HuH-7.5 (cell line): ENCODE data around the gene AIDA.
"Not testable (repeated sequence)": the region's sequence is repeated elsewhere in the genome, so short reads cannot be mapped to it uniquely, and the experiment has no call there.

Source experiments
- DNase-seq: peaks from one replicate; pipeline ENCODE4 v3.0.0; 2011; ENCODE audit warnings: low spot score

AIDA gene

DNA sequence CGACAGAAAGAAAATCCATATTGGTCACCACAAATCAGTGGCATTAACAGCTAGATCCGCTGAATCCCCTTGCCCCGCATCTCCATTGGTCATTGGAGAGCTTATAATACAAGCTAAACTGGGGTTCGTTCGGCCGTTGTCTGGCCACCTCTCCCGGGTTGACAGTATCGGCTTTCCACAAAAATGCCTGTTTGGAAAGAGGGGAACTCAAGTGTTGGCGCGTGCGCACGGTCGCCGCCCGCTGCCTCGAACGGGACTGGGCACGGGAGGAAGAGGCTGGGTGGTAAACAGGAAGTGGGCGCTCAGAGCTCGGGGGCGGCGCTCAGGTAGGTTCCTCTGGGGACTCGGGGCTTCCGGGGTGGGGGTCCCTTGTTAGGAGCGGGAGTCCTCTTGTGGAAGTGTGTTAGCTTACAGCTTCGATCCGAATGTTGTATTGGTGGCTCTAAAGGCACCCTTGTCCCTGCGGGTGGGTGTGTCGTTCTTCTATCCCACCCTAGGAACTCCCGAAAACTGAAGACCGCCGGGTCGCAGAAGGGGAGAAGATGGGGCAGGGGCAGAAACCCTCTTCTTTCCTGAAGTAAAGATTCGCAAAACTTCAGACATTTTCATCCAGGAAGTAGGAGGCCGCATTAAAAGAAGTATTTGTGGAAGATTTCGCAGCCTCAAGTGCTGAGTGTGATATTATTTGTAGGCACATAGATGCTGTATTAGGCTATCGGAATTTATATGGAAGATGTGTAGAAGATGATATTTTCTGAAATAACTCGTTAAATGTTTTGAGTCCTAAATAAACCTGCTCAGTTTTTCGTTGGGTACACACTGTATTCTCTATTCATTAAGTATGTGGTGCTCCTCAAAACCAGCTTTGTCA is 1.0 kb upstream of the AIDA start:
- peak; percentile 85 for DNase-seq

DNA sequence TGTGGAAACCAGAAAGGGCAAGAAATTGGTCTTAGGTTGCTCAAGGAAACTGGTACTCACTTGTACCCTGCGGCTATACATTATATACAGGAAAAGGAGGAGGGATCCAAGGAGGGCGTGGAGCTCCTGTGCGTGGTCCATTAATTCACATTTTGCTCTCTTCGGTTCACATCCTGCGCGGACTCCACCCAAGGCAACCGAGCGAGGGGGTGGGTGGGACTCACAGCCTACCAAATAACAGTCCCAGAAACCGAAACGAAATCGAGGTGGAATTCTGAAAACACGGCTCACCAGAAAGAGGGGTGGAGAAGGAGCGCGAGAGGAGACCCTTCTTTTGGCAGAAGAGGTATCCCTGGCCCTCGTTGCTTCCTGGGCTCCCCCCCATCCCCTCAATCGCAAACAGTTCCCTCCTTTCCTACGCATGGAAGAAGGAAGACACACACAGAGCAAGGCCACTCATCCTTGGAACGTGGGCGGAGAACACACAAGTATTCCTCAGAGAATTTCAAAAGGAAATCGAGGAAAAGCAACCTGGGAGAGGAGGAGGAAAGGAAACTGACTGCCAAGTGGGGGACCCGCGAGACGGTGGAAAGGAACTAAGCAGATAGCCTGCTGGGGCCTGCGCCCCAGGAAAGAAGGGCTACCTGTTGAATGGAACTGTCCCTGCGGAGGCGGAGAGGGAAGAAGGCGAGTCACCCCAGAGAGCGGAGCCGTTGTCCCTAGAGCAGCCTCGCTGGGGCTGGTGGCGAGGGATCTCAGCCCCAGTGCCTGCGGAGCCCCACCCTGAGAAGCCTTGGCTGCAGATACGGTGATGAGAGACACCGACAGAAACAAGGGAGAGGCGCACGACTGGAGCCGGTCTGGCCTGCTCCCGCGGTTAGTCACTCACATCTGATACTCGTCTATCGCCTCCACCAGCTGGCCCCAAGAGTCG is 705 bp downstream of the AIDA start:
- DNase-seq, result peak; percentile 30

DNA sequence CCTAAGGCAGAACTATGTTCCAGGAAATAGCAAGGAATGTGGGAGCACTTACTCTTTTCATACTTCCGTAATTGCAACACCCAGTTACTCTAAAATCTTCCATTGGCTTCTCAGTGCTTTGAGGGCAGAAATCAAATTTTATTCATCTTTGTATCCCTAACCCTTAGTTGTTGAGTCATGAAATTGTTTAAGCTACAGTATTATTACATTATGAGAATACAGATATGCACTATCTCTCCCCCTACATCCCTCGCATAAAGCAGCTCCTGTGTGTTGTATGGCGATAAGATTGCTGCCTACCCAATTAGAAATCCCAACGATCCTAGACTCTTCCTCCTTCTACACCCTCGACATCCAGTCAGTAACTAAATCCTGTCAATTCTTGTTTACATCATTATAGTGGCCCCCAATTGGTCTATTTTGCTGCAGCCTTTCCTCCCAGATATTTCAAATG is 2.6 kb downstream of the AIDA start:
- DNase-seq, result no peak

DNA sequence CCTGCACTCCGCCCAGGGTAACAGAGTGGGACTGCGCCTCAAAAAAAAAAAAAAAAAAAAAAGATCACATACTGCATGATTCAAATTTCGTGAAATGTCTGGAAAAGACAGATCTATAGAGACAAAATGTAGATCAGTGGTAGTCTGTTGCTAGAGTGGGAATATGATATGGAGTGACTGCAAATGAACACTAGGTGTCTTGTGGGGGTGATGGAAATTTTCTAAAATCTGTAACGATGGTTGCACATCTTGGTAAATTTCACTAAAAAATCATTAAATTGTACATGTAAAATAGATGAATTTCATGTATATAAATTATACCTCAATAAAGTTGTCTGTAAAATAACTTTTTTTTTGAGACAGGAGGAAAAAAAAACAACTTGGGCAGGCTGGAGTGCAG is 5.5 kb downstream of the AIDA start:
- DNase-seq, result no peak

DNA sequence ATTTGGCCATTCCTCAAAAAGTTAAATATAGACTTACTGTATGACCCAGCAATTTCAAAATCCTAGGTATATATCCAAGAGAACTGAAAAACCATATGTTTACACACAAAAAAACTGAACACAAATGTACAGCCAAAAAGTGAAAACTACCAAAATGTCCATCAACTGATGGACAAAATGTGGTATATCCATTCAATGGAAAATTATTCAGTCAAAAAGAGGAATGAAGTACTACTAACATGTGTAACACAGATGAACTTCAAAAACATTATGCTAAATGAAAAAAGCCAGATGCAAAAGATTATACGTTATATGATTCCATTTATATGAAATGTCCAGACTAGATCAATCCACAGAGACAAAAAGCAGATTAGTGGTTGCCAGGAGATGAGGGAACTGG is 8.0 kb downstream of the AIDA start:
- DNase-seq, result no peak

DNA sequence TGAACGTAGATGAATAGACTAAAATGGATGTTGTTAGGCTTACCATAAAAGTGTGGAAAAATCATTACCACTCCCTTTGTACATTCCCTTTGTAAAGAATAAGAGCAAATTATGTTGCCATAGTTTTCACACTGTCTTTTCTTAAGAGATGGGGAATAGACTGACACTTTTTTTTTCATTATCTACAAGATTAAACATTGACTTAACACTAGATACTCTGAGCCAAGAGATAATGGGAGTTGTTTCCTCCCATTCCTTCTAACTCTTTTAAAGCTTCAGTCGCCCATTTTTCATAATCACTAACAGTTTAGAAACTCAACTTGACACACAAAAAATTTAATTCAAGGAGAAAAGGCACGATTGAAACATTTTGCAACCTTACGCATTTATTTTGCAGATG is 10.1 kb downstream of the AIDA start:
- no peak for DNase-seq

DNA sequence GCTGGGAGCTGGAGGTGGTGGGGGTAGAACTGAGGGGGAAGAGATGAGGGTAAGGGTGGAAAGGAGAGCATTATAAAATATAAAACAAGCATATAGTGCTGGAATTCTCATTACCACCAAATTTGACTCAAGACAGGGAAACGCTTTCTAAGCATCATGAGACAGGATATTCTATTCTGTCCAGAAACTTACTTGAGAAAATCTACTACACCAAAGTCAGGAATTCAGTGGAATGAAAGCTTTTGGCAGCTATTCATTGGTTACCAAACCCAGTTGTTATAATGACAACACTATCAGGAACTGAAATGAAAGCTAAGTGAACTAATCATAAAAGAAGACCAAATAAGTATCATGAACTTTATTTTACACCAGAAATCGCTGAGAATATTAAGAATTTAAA is 14.5 kb downstream of the AIDA start:
- no peak for DNase-seq

DNA sequence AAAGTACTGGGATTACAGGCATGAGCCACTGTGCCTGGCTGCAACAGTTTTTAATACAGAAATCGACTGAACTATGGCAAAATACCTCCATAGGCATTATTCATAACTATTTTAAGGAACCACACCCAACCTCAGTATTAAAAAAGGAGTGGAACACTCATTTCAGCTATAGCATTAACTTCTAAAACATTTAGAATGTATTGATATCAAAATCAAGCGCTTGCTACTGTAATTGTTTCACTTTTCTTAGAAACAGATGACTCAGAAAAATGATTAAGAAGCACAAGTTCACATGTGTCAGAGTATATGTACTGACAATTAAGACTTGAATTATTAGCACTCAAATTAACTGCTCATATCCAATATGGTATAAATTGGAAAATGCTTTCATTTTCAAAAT is 15.1 kb downstream of the AIDA start:
- DNase-seq, result no peak

DNA sequence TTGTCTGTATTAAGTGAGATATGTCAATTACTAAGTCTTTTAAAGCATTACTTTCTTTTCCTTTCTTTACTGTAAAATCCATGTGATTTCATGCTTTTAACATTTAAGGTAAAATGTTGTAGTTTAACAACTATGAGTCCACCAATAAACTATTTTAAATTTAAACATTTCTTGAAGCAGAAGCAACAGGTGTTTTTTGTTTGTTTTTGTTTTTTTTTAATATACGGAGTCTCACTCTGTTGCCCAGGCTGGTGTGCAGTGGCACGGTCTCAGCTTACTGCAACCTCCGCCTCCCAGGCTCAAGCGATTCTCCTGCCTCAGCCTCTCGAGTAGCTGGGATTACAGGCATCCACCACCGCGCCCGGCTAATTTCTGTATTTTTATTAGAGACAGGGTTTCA is 15.6 kb downstream of the AIDA start:
- DNase-seq, result no peak

DNA sequence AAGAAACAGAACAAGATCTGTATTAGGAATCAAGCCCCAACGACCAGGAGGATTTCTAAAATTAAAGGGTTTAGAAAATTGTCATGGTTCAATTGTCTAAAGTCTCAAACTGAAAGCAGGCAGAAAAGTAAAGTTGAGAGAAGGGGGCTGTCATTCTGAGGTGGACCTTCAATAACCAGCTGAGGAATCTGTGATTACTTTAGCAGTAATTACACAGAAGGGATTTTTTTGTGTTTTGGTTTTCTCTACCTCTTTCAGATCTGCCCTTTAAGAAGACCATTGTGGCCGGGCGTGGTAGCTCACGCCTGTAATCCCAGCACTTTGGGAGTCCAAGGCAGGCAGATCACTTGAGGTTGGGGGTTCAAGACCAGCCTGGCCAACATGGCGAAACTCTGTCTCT is 17.4 kb downstream of the AIDA start:
- no peak for DNase-seq

DNA sequence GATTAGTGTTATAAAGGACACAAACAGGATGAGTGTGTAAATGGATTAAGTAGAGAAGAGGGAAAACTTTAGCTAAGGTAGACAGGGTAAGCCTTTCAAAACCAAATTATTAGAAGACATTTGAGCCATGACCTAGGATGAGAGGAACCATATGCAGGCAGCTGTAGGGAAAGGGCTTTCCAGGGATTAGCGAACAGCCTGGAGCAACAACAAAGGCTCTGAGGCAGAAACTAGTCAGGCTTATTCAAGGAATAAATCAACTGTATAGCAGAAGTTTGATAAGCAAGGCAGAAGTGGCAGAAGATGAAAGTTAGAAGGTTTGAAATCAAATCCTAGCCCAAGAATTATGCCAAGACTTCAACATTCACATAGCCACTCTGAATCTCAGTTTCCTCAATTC is 21.3 kb downstream of the AIDA start:
- no peak for DNase-seq

DNA sequence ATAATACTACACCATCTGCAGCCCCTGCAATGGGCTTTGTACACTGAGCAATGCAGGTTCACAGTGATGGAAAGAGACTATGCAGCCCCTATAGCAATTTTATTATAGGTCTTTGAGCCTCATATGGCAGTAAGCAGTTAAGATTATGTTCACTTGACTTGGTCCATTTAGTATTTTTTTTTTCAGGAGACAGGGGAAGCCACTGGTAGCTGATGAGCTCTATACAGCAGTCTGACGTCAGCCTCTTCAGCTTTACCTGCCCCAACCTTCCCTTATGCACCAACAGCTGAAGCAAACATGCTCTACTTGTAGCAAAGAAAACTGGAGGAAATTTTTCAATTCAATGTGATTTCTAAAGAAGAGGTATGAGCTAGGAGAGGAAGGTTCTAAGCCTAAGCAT is 32.2 kb downstream of the AIDA start:
- DNase-seq, result no peak

DNA sequence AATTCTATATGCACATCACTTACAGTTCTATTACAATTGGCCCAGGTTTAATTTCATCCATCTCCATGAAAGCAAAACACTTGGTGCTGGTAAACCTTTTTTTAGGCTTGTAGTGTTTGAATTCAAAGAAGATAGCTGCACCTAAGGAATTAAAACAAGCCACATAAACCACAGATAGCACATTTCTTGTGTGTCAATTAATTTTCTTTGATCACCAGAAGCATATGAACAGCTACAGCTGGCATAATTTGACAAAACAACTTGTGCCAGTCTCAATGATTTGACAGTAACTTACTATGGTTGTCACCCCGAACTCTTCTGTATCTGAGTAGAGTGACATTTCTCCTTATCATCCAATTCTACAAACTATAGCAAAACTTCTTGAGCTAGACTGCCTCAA is 42.2 kb downstream of the AIDA start:
- DNase-seq, result no peak

DNA sequence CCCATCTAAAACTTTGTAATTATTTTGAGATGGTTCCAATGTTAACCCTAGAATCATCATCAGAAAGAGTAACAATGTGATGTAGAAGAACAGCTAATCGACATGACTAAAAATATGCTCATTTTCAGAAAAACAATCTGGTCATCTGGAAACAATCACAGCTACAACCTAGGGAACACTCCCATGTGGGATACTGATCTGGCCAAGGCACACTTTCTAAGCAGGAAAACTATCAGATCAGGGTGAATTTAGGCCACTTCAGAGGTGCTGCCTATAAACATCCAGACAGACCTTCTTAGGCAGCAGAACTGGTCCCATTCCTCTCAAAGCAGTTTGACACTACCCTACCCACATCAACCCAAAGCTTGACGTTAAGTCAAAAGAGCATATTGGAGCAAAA is 43.2 kb downstream of the AIDA start:
- DNase-seq, result not testable (repeated sequence)

DNA sequence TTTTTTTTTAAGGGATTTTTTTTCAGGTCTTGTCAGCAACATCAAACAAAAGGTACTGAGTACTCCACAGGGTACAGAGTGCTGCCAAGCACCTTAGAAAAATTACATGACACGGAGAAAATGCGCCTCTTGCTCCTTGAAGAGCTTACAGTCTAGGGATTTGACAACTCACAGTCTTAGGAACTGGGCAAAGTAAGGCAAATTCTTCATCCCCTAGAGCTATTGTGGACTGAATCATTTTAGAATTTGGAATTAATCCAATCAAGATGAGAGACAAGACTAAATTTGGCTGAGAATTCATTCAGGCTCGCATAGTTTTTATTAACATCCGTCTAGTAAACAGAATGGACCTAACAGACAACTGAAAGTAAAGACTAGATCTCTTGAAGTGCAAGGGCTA is 44.1 kb downstream of the AIDA start:
- not testable (repeated sequence) for DNase-seq

DNA sequence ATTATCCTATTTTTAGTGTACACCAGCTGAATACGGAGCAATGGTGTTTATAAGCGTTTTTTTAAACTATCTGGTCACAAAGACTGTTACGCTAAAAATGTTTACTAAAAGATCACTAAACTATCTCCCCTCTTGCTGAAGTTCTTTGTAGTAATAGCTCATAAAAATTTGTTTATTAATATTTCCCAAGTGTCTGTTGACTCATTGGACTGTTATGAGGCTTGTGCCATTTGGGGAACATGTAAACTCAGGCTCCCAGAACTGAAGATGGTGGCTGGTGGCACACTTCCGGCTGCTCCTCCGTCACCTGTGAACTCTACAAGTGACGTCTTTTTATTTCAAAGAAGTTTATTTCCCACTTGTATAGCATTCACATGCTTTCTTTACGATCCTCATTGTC is 46.3 kb downstream of the AIDA start:
- no peak for DNase-seq

DNA sequence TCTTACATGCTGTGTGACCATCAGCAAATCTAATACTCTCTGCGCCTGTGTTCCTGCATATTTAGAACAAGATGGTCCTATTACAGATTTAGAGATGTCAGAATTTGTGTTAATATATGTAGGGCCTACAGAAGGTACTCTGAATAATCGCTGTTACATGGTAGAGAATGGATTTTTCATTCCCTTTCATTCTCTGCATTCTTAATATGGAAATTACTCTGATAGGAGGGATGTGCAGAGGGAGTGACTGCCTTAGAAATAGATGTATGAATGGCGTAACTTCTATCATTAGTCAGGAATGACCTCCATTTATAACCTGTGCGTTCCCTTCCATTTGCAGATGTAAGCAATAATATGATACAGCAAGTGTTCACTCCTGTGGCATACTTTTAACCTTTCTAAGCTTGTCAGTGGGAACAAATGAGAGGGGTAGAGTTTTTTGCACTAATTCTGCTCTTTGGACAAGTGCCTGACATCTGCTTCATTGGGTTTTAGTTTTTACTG is 48.8 kb downstream of the AIDA start:
- DNase-seq, result no peak

DNA sequence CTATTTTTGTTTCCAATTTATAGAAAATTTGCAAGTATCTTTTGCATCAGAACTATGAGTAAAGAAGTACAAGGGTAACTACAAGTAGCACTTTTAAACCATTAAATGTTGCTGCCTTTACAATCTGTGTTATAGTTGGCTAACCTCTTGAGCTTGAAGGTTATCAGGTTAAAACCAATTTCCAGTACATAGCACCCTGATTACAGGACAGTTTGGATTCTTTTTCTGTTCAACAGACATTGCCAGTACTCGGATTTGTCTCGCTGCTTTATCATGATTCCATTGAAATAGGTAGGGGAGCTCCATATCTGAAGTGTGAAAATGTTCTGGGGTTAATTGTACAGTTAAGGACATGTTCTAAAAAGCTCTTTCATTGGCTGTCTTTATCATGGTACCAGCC is 54.4 kb downstream of the AIDA start:
- no peak for DNase-seq

DNA sequence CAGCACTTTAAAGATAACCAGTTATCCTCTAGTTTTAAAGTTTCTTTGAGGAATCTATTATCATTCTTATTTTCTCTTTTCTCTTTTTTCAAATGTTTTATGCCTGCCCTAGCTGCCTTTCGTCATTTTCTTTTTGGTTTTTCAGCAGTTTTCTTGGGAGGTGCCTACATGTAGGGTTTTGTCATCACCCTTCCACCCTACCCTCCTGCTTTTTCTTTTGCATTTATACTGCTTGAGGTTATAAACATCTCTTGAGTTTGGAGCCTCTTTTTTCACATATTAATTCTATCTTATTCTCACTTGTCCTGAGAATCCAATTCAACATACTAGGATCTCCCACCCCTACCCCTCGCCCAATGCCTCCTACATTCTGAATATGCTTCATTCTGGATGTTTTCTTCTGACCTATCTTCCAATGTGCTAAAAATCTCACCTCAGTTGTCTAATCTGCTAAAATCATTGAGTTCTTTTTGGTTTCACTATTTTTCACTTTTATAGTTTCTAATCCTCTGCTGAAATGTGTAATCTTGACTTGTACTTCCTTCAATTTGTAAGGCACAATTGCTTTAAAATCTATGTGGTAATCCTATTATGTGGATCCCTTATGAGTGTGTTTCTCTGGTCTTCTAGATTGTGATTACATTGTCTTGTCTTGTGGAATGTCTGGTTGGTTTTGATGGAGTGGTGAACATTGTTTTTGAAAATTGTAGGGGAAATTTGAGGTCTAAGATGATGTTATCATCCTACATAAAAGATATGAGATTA is 55.7 kb downstream of the AIDA start:
- no peak for DNase-seq

DNA sequence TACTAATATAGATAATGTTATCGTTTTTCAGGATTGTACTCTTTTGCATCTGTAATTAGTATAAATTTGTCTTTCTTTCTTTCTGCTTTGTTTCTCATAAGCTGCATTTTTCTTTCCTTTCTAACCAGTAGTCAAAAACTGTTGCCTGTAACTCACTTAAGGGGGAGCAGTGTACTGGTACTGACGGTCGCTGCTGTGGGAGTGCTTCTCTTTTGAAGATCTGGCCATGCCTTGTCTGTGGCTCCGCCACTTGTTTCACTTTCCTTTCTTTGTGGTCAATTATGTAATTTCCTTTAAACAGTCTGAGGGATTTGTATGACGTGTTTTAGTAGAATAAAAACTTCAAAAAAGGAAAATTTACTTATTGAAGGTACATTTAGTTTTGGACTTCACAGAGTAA is 57.4 kb downstream of the AIDA start:
- no peak for DNase-seq

DNA sequence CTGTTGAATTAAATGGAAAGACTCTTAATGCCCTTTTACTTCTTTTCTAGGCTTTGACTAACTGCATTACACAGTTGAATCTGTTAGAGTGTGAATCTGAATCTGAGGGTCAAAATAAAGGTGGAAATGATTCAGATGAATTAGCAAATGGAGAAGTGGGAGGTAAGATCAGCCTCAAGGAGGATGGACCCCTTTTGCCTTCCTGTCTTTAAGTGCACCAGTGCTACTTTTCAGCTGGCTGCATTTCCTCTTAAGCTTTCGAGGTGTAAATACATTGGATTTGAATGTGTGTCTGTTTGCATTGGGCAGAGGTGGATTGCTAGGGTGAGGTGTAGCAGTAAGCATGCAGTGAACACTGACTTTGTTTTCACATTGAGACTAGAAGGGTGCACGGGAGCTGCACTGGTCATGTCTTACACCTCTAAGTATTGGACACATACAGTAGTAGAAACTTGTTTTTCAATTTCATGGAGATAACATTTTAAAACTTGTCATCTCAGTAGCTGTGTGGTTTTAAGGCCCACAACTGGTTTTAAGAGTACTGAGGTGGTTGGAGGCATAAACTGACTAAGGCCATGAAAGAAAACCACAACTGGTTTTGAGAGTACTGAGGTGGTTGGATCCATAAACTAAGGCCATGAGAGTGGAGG is 59.0 kb downstream of the AIDA start:
- no peak for DNase-seq

DNA sequence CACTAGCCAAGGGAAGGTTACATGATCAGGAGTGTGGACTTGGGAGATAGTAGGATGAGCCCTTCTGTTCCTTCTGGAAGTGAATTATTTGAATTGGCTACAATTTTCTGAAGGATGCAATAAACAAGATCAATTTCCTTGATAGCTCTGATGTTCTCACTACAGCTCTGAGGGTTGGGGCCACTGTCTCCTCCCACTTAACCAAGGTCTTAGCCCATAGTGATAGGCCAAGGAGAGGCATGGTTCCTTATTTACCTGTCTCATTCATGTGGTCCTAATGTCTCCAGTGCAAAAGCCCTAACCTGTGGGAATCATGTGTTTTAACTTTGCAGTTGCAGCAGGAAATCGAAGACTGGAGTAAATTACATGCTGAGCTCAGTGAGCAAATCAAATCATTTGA is 59.6 kb downstream of the AIDA start:
- DNase-seq, result no peak
